Thoracic aorta (tissue), 2 donors: Measurements from ENCODE around the gene TAF5L. TPM values are rescaled to one million over a fixed set of nuclear protein-coding genes. Genes with fewer than 3 reads are reported as not detected.

Experiments
- ATAC-seq: fragments of 150-250 bp; one replicate; pipeline ENCODE4 v1.8.0; 2017; ENCODE audit warnings: low read depth; ENCODE audit not compliant: insufficient number of reproducible peaks, low FRiP score
- DNase-seq: peaks from one replicate; pipeline ENCODE4 v3.0.0-alpha.2; 2020; ENCODE audit warnings: low spot score
- H3K27ac ChIP-seq, 2 donors: fragments of 200-600 bp; sonication (generic); 1 replicate in 1 of 2; 2 replicates in 1 of 2; pipeline ENCODE4 v1.5.1; 2016; ENCODE audit warnings: mild to moderate bottlenecking in 2 of 2, moderate library complexity in 2 of 2
- H3K27me3 ChIP-seq: fragments of 200-600 bp; sonication (generic); replicated peaks from 2 replicates; pipeline ENCODE4 v1.6.0; 2016; ENCODE audit warnings: mild to moderate bottlenecking; ENCODE audit not compliant: insufficient read depth
- H3K36me3 ChIP-seq: fragments of 200-600 bp; sonication (generic); one replicate; pipeline ENCODE4 v1.5.1; 2016
- H3K4me1 ChIP-seq, 2 donors: fragments of 200-600 bp; sonication (generic); 1 replicate in 1 of 2; 2 replicates in 1 of 2; pipeline versions ENCODE4 v1.5.1 to v1.6.0; 2016; ENCODE audit warnings: low read depth in 2 of 2, mild to moderate bottlenecking in 1 of 2; ENCODE audit not compliant: control insufficient read depth in 1 of 2
- H3K4me3 ChIP-seq: fragments of 200-600 bp; sonication (generic); 2 replicates; pipeline ENCODE4 v1.5.1; 2016; ENCODE audit warnings: mild to moderate bottlenecking
- H3K9me3 ChIP-seq: fragments of 200-600 bp; sonication (generic); 2 replicates; pipeline ENCODE4 v1.5.1; 2016
- CTCF ChIP-seq: fragments of 200-600 bp; sonication (generic); IDR thresholded peaks from one replicate; pipeline ENCODE4 v1.5.1; 2019; ENCODE audit warnings: antibody characterized with exemption
- total RNA-seq, 2 donors: library from RNA; depleted of rRNA; stranded (reverse); fragments of >200 nt; gene quantifications; one replicate each; pipeline versions ENCODE4 v1.1.0 to v1.2.3, GENCODE V29; 2016

The TAF5L gene
- total RNA-seq, 2 donors from 2014 or later, result 21.5 to 29.8 TPM

GRCh38 chr1:229547542-229547941 lies 78.4 kb downstream of the TAF5L start:
- no peak overlapping the region for H3K4me3 ChIP-seq
- H3K36me3 ChIP-seq, result peaks cover 18% of the 10 kb centered on the region
- DNase-seq, result no peak
- no peak overlapping the region for H3K27ac ChIP-seq
- TF ChIP-seq CTCF, result no peak
- no peak for ATAC-seq
- H3K9me3 ChIP-seq, result no peaks in the 10 kb centered on the region
- H3K4me1 ChIP-seq, result peaks cover 12 to 36% of the 10 kb centered on the region in 2 donors
- H3K27me3 ChIP-seq, result no peaks in the 10 kb centered on the region

- no peaks in the 10 kb centered on the region for H3K9me3 ChIP-seq
- peaks cover 0 to 6% of the 10 kb centered on the region in 2 donors for H3K4me1 ChIP-seq
- no peak for TF ChIP-seq CTCF
- H3K27me3 ChIP-seq, result no peaks in the 10 kb centered on the region
- no peak overlapping the region for H3K4me3 ChIP-seq
- DNase-seq (no peak), ATAC-seq (no peak)
- no peak overlapping the region for H3K27ac ChIP-seq
- peaks cover 39% of the 10 kb centered on the region for H3K36me3 ChIP-seq
Measured at GRCh38 chr1:229544587-229544986, 81.3 kb downstream of the TAF5L start.

Other genes starting within 250 kb of the TAF5L start
- 1 to 10 TPM in 1 of 2 donors, under 1 TPM in 1; 0.99 to 2.3 TPM for gene ACTA1, start 192.0 kb downstream of the TAF5L start, total RNA-seq
- gene NUP133, start 117.8 kb downstream of the TAF5L start, total RNA-seq, result 10 to 100 TPM; 25.0 to 45.6 TPM
- gene ABCB10, start 67.4 kb downstream of the TAF5L start, total RNA-seq, result 10 to 100 TPM; 25.0 to 27.7 TPM
- gene URB2, start 125 bp upstream of the TAF5L start, total RNA-seq, result 10 to 100 TPM in 1 of 2 donors, 1 to 10 TPM in 1; 8.5 to 26.9 TPM